ENCODE data around the gene CLEC4M.

GRCh38 chr19:7769171-7769570 is 6.1 kb downstream of the CLEC4M start:
- TF ChIP-seq CTCF (IDR thresholded peaks at IDR 0.05) (no peak), POLR2A (IDR thresholded peaks at IDR 0.05) (no peak)

All from breast epithelium (tissue), 3 donors.